CD4-positive, alpha-beta T cell treated with Interleukin-1 beta for 1 hour (primary cell): ENCODE measurements around the gene KRT6B.
"Not testable (repeated sequence)": the region's sequence is repeated elsewhere in the genome, so short reads cannot be mapped to it uniquely, and the experiment has no call there.

Source experiments
- DNase-seq, 2 donors: peaks; one replicate each; pipeline ENCODE4 v3.0.0-alpha.2; 2020 to 2022

KRT6B gene

GRCh38 chr12:52464897-52465296 lies 13.0 kb upstream of the KRT6B start:
- DNase-seq = no peak

- DNase-seq = no peak
These were observed 9.7 kb upstream of the KRT6B start for GRCh38 chr12:52461693-52462092.

- no peak for DNase-seq
These were observed 6.9 kb upstream of the KRT6B start for GRCh38 chr12:52458861-52459260.

- no peak for DNase-seq
These were observed 3.9 kb upstream of the KRT6B start for GRCh38 chr12:52455821-52456220.

- no peak for DNase-seq
These were observed 2.7 kb upstream of the KRT6B start for GRCh38 chr12:52454411-52455201.

GRCh38 chr12:52448228-52448627 lies 3.7 kb downstream of the KRT6B start:
- no peak for DNase-seq

- not testable (repeated sequence) for DNase-seq
These were observed 4.8 kb downstream of the KRT6B start for GRCh38 chr12:52447196-52447595.

GRCh38 chr12:52446367-52447045 lies 5.4 kb downstream of the KRT6B start:
- no peak for DNase-seq

- no peak for DNase-seq
These were observed 6.1 kb downstream of the KRT6B start for GRCh38 chr12:52445876-52446275.

GRCh38 chr12:52444647-52445595 lies 7.0 kb downstream of the KRT6B start:
- DNase-seq = no peak

- DNase-seq = no peak
These were observed 8.0 kb downstream of the KRT6B start for GRCh38 chr12:52443966-52444365.

- no peak for DNase-seq
These were observed 9.3 kb downstream of the KRT6B start for GRCh38 chr12:52442600-52443061.

GRCh38 chr12:52441320-52441911 lies 10.5 kb downstream of the KRT6B start:
- no peak for DNase-seq

GRCh38 chr12:52440821-52441319 lies 11.1 kb downstream of the KRT6B start:
- no peak for DNase-seq

- no peak for DNase-seq
These were observed 12.1 kb downstream of the KRT6B start for GRCh38 chr12:52439845-52440244.

- DNase-seq = no peak
These were observed 12.5 kb downstream of the KRT6B start for GRCh38 chr12:52439420-52439819.

- DNase-seq = no peak
These were observed 13.3 kb downstream of the KRT6B start for GRCh38 chr12:52438305-52439301.

GRCh38 chr12:52437508-52437907 lies 14.4 kb downstream of the KRT6B start:
- no peak for DNase-seq

GRCh38 chr12:52436828-52437474 lies 15.0 kb downstream of the KRT6B start:
- DNase-seq = no peak

GRCh38 chr12:52436000-52436827 lies 15.7 kb downstream of the KRT6B start:
- no peak for DNase-seq
